GM18526 (cell line): ENCODE results near the gene ANKS4B.

ENCODE experiments used
- POLR2A ChIP-seq: IDR thresholded peaks from 3 replicates; pipeline ENCODE4 v1.6.1; 2011; ENCODE audit not compliant: insufficient read length; ENCODE audit errors: extremely low read depth

The ANKS4B gene

GRCh38 chr16:21206550-21206949 lies 26.9 kb upstream of the ANKS4B start:
- TF ChIP-seq POLR2A: no peak

- no peak for TF ChIP-seq POLR2A
Measured at GRCh38 chr16:21208446-21209230, 24.9 kb upstream of the ANKS4B start.

GRCh38 chr16:21211486-21211885 lies 22.0 kb upstream of the ANKS4B start, which contains the start of gene ZP2:
Gene ZP2, minus strand, starts transcription at chr16:21211574. Its CDS starts 27 bp downstream, at chr16:21211547.
- TF ChIP-seq POLR2A: no peak

GRCh38 chr16:21214086-21214485 lies 19.4 kb upstream of the ANKS4B start:
- no peak for TF ChIP-seq POLR2A

GRCh38 chr16:21217121-21217520 lies 16.4 kb upstream of the ANKS4B start:
- no peak for TF ChIP-seq POLR2A

- no peak for TF ChIP-seq POLR2A
Measured at GRCh38 chr16:21218153-21218552, 15.3 kb upstream of the ANKS4B start.

- no peak for TF ChIP-seq POLR2A
Measured at GRCh38 chr16:21219551-21219950, 13.9 kb upstream of the ANKS4B start.

GRCh38 chr16:21222495-21223337 lies 10.8 kb upstream of the ANKS4B start:
- TF ChIP-seq POLR2A: no peak

- no peak for TF ChIP-seq POLR2A
Measured at GRCh38 chr16:21223787-21224186, 9.7 kb upstream of the ANKS4B start.

GRCh38 chr16:21224800-21225199 lies 8.7 kb upstream of the ANKS4B start:
- TF ChIP-seq POLR2A: no peak

GRCh38 chr16:21226749-21227148 lies 6.8 kb upstream of the ANKS4B start:
- no peak for TF ChIP-seq POLR2A

- TF ChIP-seq POLR2A: no peak
Measured at GRCh38 chr16:21227866-21228265, 5.6 kb upstream of the ANKS4B start.

GRCh38 chr16:21228361-21228872 lies 5.1 kb upstream of the ANKS4B start:
- TF ChIP-seq POLR2A: no peak

- TF ChIP-seq POLR2A: no peak
Measured at GRCh38 chr16:21233045-21233520, 416 bp upstream of the ANKS4B start.

GRCh38 chr16:21235199-21235585 lies 1.7 kb downstream of the ANKS4B start:
- TF ChIP-seq POLR2A: no peak

- TF ChIP-seq POLR2A: no peak
Measured at GRCh38 chr16:21236831-21237230, 3.3 kb downstream of the ANKS4B start.
